Measurements from ENCODE around the gene TJP1. TPM values are rescaled to one million over a fixed set of nuclear protein-coding genes. Genes with fewer than 3 reads are reported as not detected.

Gene TJP1
- total and polyA plus RNA-seq, 2 of the 8 experiments (the other 6 are each of a cell fraction or from before 2014, with no cell fraction given), result 46.3 to 138 TPM

GRCh38 chr15:29668120-29668602 lies 154.1 kb downstream of the TJP1 start (continued):
- TF ChIP-seq RBBP5 (IDR thresholded peaks at IDR 0.05; ENCODE audit: borderline replicate concordance, low read depth, low read length) (no peak), SP1 (IDR thresholded peaks at IDR 0.05; ENCODE audit: low read depth, low read length) (peak; percentile 56; the same call in 1 of the 2 replicates)
